SU-DHL-6 (cell line): ENCODE measurements around the gene MAP2K5.

Experiments used
- H2AFZ ChIP-seq: fragments of 200-600 bp; sonication (generic); 2 replicates; pipeline ENCODE4 v1.6.1; 2014; ENCODE audit warnings: low read depth, mild to moderate bottlenecking, moderate library complexity, mixed read lengths, antibody characterized with exemption, low read length; ENCODE audit not compliant: severe bottlenecking
- H3F3A ChIP-seq: fragments of 200-600 bp; shearing (Covaris generic); 2 replicates; pipeline ENCODE4 v1.6.0; 2016; ENCODE audit warnings: antibody characterized with exemption, mild to moderate bottlenecking; ENCODE audit not compliant: insufficient read depth
- H3K27ac ChIP-seq: fragments of 200-600 bp; sonication (generic); 2 replicates; pipeline ENCODE4 v1.5.1; 2016; ENCODE audit warnings: low read depth, mild to moderate bottlenecking, low read length, moderate library complexity, mixed read lengths
- H3K27me3 ChIP-seq: fragments of 200-600 bp; sonication (generic), shearing (Covaris generic); 2 replicates; pipeline ENCODE4 v1.6.0; 2014; ENCODE audit warnings: mild to moderate bottlenecking, low read length
- H3K36me3 ChIP-seq: fragments of 200-600 bp; sonication (generic); 2 replicates; pipeline ENCODE4 v1.6.1; 2014; ENCODE audit warnings: mild to moderate bottlenecking, low read length, mixed read lengths
- H3K4me2 ChIP-seq: fragments of 300-600, 200-600 bp; shearing (Covaris generic), sonication (generic); 2 replicates; pipeline ENCODE4 v1.6.0; 2014; ENCODE audit warnings: low read length, low read depth, mild to moderate bottlenecking; ENCODE audit not compliant: poor library complexity, severe bottlenecking
- H3K4me3 ChIP-seq: fragments of 200-600 bp; sonication (generic); 2 replicates; pipeline ENCODE4 v1.5.1; 2014; ENCODE audit warnings: antibody characterized with exemption, low read length, mild to moderate bottlenecking, mixed read lengths; ENCODE audit not compliant: insufficient read depth, poor library complexity, severe bottlenecking
- H3K79me2 ChIP-seq: fragments of 200-600 bp; sonication (generic); 2 replicates; pipeline ENCODE4 v1.6.1; 2014; ENCODE audit warnings: mild to moderate bottlenecking, low read length, moderate library complexity; ENCODE audit not compliant: insufficient read depth
- H3K9ac ChIP-seq: fragments of 200-600 bp; sonication (generic); 2 replicates; pipeline ENCODE4 v1.7.0; 2014; ENCODE audit warnings: mild to moderate bottlenecking, low read length
- H3K9me2 ChIP-seq: fragments of 200-600 bp; sonication (generic); replicated peaks from 2 replicates; pipeline ENCODE4 v1.6.1; 2014; ENCODE audit warnings: low read length; ENCODE audit not compliant: insufficient read depth
- H3K9me3 ChIP-seq: fragments of 200-600 bp; sonication (generic); 2 replicates; pipeline ENCODE4 v1.6.1; 2014; ENCODE audit warnings: low read length, mixed read lengths; ENCODE audit not compliant: insufficient read depth
- H4K20me1 ChIP-seq: fragments of 200-600 bp; sonication (generic); 2 replicates; pipeline ENCODE4 v1.6.1; 2014; ENCODE audit warnings: low read depth, mild to moderate bottlenecking, antibody characterized with exemption, low read length, moderate library complexity, mixed read lengths
- CTCF ChIP-seq: fragments of 200-600 bp; sonication (generic); IDR thresholded peaks from one replicate; pipeline ENCODE4 v1.5.1; 2017; ENCODE audit warnings: antibody characterized with exemption, mild to moderate bottlenecking, low read length, moderate library complexity; ENCODE audit not compliant: insufficient read depth, poor library complexity, severe bottlenecking
- EZH2phosphoT487 ChIP-seq: fragments of 200-600 bp; sonication (generic), shearing (Covaris generic); conservative IDR thresholded peaks from 2 replicates; pipeline ENCODE4 v1.6.1; 2018; ENCODE audit warnings: mild to moderate bottlenecking, antibody characterized with exemption, low read length, moderate library complexity, mixed read lengths

The MAP2K5 gene

DNA sequence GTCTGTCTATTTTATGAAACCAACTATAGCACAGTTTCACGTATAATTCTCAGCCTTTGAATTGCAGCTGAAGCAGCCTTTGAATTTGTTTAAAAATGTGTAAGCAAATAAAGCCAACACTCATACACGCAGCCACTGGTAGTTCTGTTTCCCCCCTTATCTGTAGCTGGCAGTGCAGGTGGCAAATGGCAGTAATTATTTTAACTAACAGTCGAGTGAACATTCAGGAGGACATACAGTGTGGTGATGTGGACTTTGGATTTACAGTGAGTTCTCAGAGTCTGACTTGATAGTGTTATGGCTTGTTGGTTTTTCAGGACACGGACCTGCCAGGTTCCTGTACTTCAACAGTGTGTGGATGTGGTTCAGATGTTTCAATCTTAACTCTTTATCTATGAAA lies 218.8 kb downstream of the MAP2K5 start:
- Histone ChIP-seq H3K4me3 (no peak overlapping the region), H3K79me2 (no peaks in the 10 kb centered on the region), H4K20me1 (no peaks in the 10 kb centered on the region), H3K4me2 (no peak overlapping the region), H3K9ac (no peak overlapping the region), H3K9me2 (no peaks in the 10 kb centered on the region), H3K9me3 (no peaks in the 10 kb centered on the region), H3K36me3 (no peaks in the 10 kb centered on the region), H3F3A (no peaks in the 10 kb centered on the region), H3K27me3 (no peaks in the 10 kb centered on the region), H3K27ac (no peak overlapping the region), H2AFZ (no peak overlapping the region)
- no peak for TF ChIP-seq CTCF
- TF ChIP-seq EZH2phosphoT487 = no peak

DNA sequence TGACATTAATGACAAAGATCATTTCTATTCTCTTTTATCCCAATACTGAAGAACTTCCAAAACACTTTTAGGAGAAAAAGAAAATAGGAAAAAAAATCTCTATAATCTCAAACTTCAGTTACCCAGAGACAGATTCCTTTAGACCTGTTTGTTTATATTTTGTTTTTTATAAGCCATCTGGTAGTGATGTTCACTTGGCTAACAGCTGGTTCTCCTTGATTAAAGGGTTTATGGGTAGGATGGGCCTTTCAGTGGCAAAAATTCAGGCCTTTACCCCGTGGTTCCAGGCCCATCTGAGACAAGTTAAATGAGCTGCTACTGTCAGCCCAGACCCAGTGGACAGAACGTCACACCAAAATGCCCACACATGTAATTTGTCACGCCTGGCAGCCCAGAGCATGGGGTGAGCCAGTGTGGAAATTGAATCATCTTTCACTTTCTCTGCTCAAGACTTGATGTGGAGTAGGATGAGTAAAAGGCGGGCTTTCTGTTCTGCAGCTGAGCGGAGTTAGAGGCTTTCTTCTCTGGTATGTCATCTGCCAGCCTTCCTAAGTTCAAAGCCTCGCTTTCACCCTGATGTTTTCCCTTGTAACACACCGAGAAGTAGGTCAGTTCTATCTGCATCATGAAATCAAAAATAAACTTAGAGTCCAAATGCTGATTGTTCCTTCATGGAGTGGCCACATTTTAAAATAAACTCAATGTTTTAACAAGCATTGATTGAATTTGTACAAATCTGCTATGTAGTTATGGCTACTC lies 220.3 kb downstream of the MAP2K5 start:
- H3K4me3 ChIP-seq = no peak overlapping the region
- no peaks in the 10 kb centered on the region for H3K9me2 ChIP-seq
- H3K9me3 ChIP-seq = no peaks in the 10 kb centered on the region
- no peak overlapping the region for H3K27ac ChIP-seq
- no peaks in the 10 kb centered on the region for H3K27me3 ChIP-seq
- H3F3A ChIP-seq = no peaks in the 10 kb centered on the region
- no peaks in the 10 kb centered on the region for H4K20me1 ChIP-seq
- H2AFZ ChIP-seq = no peak overlapping the region
- H3K36me3 ChIP-seq = no peaks in the 10 kb centered on the region
- TF ChIP-seq CTCF (no peak), EZH2phosphoT487 (no peak)
- H3K9ac ChIP-seq = no peak overlapping the region
- no peak overlapping the region for H3K4me2 ChIP-seq
- H3K79me2 ChIP-seq = no peaks in the 10 kb centered on the region

GRCh38 chr15:67765701-67766100 lies 223.2 kb downstream of the MAP2K5 start:
- no peaks in the 10 kb centered on the region for H3K36me3 ChIP-seq
- H3K4me3 ChIP-seq = no peak overlapping the region
- no peaks in the 10 kb centered on the region for H3K79me2 ChIP-seq
- no peaks in the 10 kb centered on the region for H3K9me3 ChIP-seq
- TF ChIP-seq CTCF (no peak), EZH2phosphoT487 (no peak)
- H3F3A ChIP-seq = no peaks in the 10 kb centered on the region
- no peaks in the 10 kb centered on the region for H4K20me1 ChIP-seq
- H3K27me3 ChIP-seq = no peaks in the 10 kb centered on the region
- H3K9me2 ChIP-seq = no peaks in the 10 kb centered on the region
- no peak overlapping the region for H3K4me2 ChIP-seq
- H3K9ac ChIP-seq = no peak overlapping the region
- no peak overlapping the region for H3K27ac ChIP-seq
- no peak overlapping the region for H2AFZ ChIP-seq
